K562 (cell line): ENCODE data around the gene CPT1C. TPM values are rescaled to one million over a fixed set of nuclear protein-coding genes. Genes with fewer than 3 reads are reported as not detected.

Experiments used
- ATF1 ChIP-seq, 2 experiments: fragments of 450-650 bp in 1 of 2; IDR thresholded peaks; 2 replicates each; pipeline ENCODE4 v1.6.1; 2016; ENCODE audit warnings: missing compliant biosample characterization in 1 of 2, missing genetic modification characterization in 1 of 2
- BCOR ChIP-seq: fragments of 450-650 bp; IDR thresholded peaks from 2 replicates; pipeline ENCODE4 v1.6.1; 2016
- BDP1 ChIP-seq: IDR thresholded peaks from 3 replicates; pipeline ENCODE4 v1.6.1; 2011; ENCODE audit not compliant: insufficient read length, insufficient read depth
- DIDO1 ChIP-seq: fragments of 450-650 bp; IDR thresholded peaks from 2 replicates; pipeline ENCODE4 v1.6.1; 2016; ENCODE audit warnings: low read depth, missing biosample characterization, missing genetic modification characterization
- E2F6 ChIP-seq, 2 experiments: IDR thresholded peaks; 2 replicates each; pipeline ENCODE4 v1.6.1; 2011; ENCODE audit warnings: borderline replicate concordance in 1 of 2, control low read depth in 1 of 2, low read depth in 1 of 2, low read length in 1 of 2, mild to moderate bottlenecking in 1 of 2, mixed read lengths in 1 of 2, moderate library complexity in 1 of 2; ENCODE audit not compliant: insufficient read depth in 1 of 2, insufficient read length in 1 of 2, poor library complexity in 1 of 2, severe bottlenecking in 1 of 2; ENCODE audit errors: extremely low read depth in 1 of 2
- FOXJ2 ChIP-seq: fragments of 200-800 bp; sonication (Bioruptor generic); IDR thresholded peaks from 2 replicates; pipeline ENCODE4 v1.6.1; 2016; ENCODE audit warnings: missing genetic modification characterization, missing compliant biosample characterization
- HBP1 ChIP-seq: fragments of 450-650 bp; formaldehyde crosslinking; IDR thresholded peaks from 2 replicates; pipeline ENCODE4 v1.4.0; 2022; ENCODE audit warnings: missing genetic modification characterization
- HDAC1 ChIP-seq, 2 experiments: fragments of 450-650 bp; IDR thresholded peaks; 2 replicates each; pipeline ENCODE4 v1.6.1; 2016 to 2017; ENCODE audit warnings: inconsistent platforms in 1 of 2, mild to moderate bottlenecking in 1 of 2, moderate library complexity in 1 of 2
- KLF13 ChIP-seq: fragments of 450-650 bp; IDR thresholded peaks from 2 replicates; pipeline ENCODE4 v1.6.1; 2016; ENCODE audit warnings: missing genetic modification characterization, low read depth, mild to moderate bottlenecking, missing compliant biosample characterization, moderate library complexity, borderline replicate concordance
- PHF8 ChIP-seq: fragments of 200-600 bp; sonication (generic); IDR thresholded peaks from 2 replicates; pipeline ENCODE4 v1.6.1; 2012; ENCODE audit warnings: mixed run types, mild to moderate bottlenecking, inconsistent platforms, low read length, moderate library complexity, borderline replicate concordance
- REST ChIP-seq, 2 experiments: fragments of 450-650 bp; formaldehyde crosslinking in 1 of 2; IDR thresholded peaks; 2 replicates each; pipeline versions ENCODE4 v1.4.0 to v1.6.1; 2014 to 2020; ENCODE audit warnings: mild to moderate bottlenecking in 2 of 2, borderline replicate concordance in 1 of 2, low read depth in 1 of 2
- SRF ChIP-seq, 2 experiments: fragments of 250-450, 450-650 bp in 1 of 2; sonication (Bioruptor Pico) in 1 of 2; sonication (generic) in 1 of 2; formaldehyde crosslinking; IDR thresholded peaks; 2 replicates each; pipeline versions ENCODE4 v1.5.0 to v1.5.1; 2020 to 2022; ENCODE audit warnings: mild to moderate bottlenecking in 1 of 2, missing genetic modification reagents in 1 of 2
- XRCC5 ChIP-seq: fragments of 200-400 bp; formaldehyde crosslinking; IDR thresholded peaks from 2 replicates; pipeline ENCODE4 v1.6.1; 2017; ENCODE audit warnings: low read depth, mild to moderate bottlenecking, low read length
- ZNF408 ChIP-seq: fragments of 250-450 bp; sonication (Bioruptor Pico); IDR thresholded peaks from 2 replicates; pipeline ENCODE4 v1.4.0; 2020; ENCODE audit warnings: low read depth, mild to moderate bottlenecking, moderate library complexity
- ZNF436 ChIP-seq: fragments of 250-450, 450-650 bp; sonication (Bioruptor Pico); formaldehyde crosslinking; IDR thresholded peaks from 2 replicates; pipeline ENCODE4 v1.7.0; 2020; ENCODE audit warnings: mild to moderate bottlenecking
- ZNF780A ChIP-seq: fragments of 250-450 bp; sonication (Bioruptor Pico); IDR thresholded peaks from 2 replicates; pipeline ENCODE4 v1.5.0; 2021; ENCODE audit warnings: mild to moderate bottlenecking
- polyA plus RNA-seq, 8 experiments: library from polyadenylated mRNA; depleted of rRNA in 4 of 8; stranded (reverse) in 5 of 8; unstranded in 3 of 8; fragments of >200 nt; fragmentation: Nextera tagmentation in 2 of 8; fragmentation: Illumina TruSeq in 1 of 8; extraction: Ambion mirVana in 2 of 8; extraction: Trizol in 1 of 8; gene quantifications; 2 replicates each; pipeline versions ENCODE4 v1.2.1 to v1.2.3, GENCODE V29; 2011 to 2014; ENCODE audit warnings: inconsistent platforms in 1 of 8, missing spikeins in 1 of 8
- total RNA-seq, 7 experiments: library from RNA; depleted of rRNA in 6 of 7; stranded (reverse); fragments of >200 nt in 6 of 7; fragmentation: Illumina TruSeq in 2 of 7; extraction: Trizol in 2 of 7; gene quantifications; 2 replicates each; pipeline versions ENCODE4 v1.2.1 to v1.2.3, GENCODE V29; 2011 to 2021; ENCODE audit warnings: low replicate concordance in 1 of 7

Gene CPT1C
- total and polyA plus RNA-seq, 9 of the 15 experiments (the other 6 are each of a cell fraction or from before 2014, with no cell fraction given), result 1.9 to 12.3 (median 3.0) TPM

- peak; percentile 79 for TF ChIP-seq REST (IDR thresholded peaks at IDR 0.05; ENCODE audit: borderline replicate concordance)
- no peak for TF ChIP-seq REST (CRISPR knock-in tag; IDR thresholded peaks at IDR 0.05; ENCODE audit: low read depth)
- TF ChIP-seq ATF1 (CRISPR knock-in tag; IDR thresholded peaks at IDR 0.05), result no peak
- peak; percentile 83 for TF ChIP-seq ATF1 (tag; IDR thresholded peaks at IDR 0.05)
- no peak for TF ChIP-seq BDP1
- TF ChIP-seq BCOR, result peak; percentile 7; the same call in 1 of the 2 replicates
- no peak for TF ChIP-seq ZNF780A (CRISPR knock-in tag)
- peak; percentile 69; the same call in 1 of the 2 replicates for TF ChIP-seq XRCC5
- TF ChIP-seq FOXJ2 (tag), result no peak
- no peak for TF ChIP-seq HBP1 (CRISPR knock-in tag)
- TF ChIP-seq KLF13, result no peak
- TF ChIP-seq SRF (CRISPR knock-in tag; IDR thresholded peaks at IDR 0.05), result no peak; a peak in 1 of 4 replicates
- 0 out of 4 replicates have a peak, but pooled peaks of 1 of the 2 experiments have one; percentile 30 for TF ChIP-seq HDAC1 (IDR thresholded peaks at IDR 0.05)
- TF ChIP-seq ZNF436, result no peak
- no peak for TF ChIP-seq ZNF408
- peak; percentile 39 to 40 for TF ChIP-seq E2F6 (IDR thresholded peaks at IDR 0.05; ENCODE audit: borderline replicate concordance in 1 of 2, extremely low read depth in 1 of 2, insufficient read depth in 1 of 2, insufficient read length in 1 of 2, low read depth in 1 of 2, low read length in 1 of 2, poor library complexity in 1 of 2, severe bottlenecking in 1 of 2)
- peak; percentile 60; the same call in 1 of the 2 replicates for TF ChIP-seq PHF8
- no peak for TF ChIP-seq DIDO1 (tag)
These were observed 70.9 kb downstream of the CPT1C start (continued) for GRCh38 chr19:49761625-49762311.
